HG03045 (cell line): ENCODE measurements around the gene ATP5F1A.
"Not testable (repeated sequence)": the region's sequence is repeated elsewhere in the genome, so short reads cannot be mapped to it uniquely, and the experiment has no call there.

Source experiments
- ATAC-seq: cut with Tn5 transposase; IDR thresholded peaks from one replicate; pipeline ENCODE4 v1.9.1; 2021; ENCODE audit warnings: mild to moderate bottlenecking, moderate library complexity; ENCODE audit not compliant: unreplicated experiment

The ATP5F1A gene

DNA sequence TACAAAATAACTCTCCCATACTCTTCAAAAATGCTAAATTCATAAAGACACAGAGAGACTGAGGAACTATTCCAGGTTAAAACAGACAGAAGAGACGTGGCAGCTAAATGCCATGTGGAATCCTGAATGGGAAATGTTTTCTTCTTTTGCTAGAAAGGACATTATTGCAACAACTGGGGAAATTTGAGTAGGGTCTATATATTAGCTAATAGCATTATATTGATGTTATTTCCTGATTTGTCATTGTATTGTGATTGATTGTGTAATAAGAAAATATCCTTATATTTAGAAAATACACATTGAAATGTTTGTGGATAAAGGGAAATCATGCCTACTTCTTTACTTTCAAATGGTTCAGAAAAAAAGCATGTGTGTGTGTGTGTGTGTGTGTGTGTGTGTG lies 49.5 kb downstream of the ATP5F1A start:
- no peak for ATAC-seq

DNA sequence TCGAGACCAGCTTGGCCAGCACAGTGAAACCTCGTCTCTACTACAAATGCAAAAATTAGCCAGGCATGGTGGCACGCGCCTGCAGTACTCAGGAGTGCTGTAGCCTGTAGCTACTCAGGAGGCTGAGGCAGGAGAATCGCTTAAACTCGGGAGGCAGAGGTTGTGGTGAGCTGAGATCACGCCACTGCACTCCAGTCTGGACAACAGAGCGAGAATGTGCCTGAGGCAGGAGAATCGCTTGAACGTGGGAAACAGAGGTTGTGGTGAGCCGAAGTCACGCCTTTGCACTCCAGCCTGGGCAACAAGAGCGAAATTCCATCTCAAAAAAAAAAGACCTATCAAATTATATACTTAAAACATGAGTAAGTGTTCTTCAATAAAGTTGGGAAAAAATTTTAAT lies 50.7 kb downstream of the ATP5F1A start:
- not testable (repeated sequence) for ATAC-seq

DNA sequence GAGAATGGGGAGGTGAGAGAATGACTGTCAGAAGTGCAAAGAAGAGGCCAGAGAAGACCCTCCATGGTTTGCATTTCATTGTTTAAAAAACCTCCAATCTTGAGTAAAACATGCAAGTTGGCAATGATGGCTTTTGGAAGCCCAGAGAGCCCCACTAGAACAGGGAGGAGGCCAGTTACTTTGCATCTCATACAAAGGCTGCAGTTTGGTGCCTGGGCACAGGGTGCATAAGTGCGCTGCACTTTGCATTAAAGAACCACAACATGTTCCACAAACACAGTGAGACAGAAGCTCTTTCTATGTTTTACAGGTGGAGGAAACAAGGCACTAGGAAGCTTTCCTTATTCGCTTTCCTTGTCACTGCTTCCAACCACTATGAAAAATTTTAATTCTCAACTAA lies 51.4 kb downstream of the ATP5F1A start:
- no peak for ATAC-seq

DNA sequence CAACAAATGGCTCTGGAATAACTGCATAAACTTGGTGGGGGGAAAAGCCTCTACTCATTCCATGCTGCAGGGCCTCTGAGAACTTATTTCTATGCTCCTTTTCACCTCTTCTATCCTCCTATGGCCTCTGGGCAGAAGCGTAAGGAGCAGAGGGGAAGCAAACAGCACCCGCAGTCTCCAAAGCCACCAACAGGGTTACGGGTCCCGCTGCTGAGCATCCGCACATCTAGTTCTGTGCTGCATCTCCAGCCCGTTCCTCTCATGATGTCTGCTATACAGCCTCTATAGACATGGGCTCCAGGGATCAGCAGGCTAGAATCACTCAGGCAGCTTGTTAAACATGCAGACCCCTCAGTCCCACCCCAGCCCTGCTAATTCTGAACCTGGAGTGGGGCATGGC lies 52.0 kb downstream of the ATP5F1A start:
- no peak for ATAC-seq

DNA sequence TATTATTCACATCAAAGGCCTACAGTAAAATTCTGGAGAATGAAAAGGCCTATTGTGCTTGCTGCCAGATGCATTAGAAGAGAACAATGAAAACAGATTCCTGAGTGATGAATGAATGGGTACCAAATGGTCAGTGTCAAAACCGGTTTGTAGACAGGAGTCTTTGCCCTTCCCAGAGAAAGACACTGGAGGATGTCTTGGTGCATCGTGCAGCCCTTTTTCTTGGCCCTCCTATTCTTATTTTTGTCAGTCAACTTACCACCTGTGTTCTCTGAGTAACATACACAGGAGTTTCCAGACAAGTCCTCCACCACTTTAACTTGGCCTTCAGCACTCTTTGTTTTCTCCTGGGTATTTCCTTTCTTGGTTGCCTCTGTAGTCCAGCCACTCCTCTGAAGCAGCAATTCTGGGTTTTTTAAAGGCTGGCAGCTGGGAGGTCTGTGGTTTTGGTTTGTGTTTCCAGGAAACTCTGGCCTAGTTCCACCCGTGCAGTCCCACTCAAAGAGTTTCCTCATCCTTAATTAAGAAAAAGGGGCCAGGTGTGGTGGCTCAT lies 55.4 kb downstream of the ATP5F1A start:
- no peak for ATAC-seq

DNA sequence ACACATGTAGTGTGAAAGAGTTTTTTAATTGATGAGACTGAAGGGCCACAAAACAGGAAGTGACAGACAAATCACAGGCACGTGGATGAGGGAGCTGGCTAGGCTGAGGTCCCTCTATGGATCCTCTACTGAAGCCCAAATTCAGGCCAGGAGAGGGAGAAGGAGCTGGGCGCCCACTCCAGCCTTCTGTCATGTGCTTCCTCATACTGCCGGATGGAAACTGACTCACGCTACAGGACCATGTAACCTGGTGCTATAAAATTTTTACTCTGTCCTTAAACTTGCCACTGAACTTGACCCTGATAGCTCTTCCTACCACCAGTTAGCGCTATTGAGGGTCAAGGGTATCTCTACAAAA lies 57.4 kb downstream of the ATP5F1A start:
- ATAC-seq = no peak

DNA sequence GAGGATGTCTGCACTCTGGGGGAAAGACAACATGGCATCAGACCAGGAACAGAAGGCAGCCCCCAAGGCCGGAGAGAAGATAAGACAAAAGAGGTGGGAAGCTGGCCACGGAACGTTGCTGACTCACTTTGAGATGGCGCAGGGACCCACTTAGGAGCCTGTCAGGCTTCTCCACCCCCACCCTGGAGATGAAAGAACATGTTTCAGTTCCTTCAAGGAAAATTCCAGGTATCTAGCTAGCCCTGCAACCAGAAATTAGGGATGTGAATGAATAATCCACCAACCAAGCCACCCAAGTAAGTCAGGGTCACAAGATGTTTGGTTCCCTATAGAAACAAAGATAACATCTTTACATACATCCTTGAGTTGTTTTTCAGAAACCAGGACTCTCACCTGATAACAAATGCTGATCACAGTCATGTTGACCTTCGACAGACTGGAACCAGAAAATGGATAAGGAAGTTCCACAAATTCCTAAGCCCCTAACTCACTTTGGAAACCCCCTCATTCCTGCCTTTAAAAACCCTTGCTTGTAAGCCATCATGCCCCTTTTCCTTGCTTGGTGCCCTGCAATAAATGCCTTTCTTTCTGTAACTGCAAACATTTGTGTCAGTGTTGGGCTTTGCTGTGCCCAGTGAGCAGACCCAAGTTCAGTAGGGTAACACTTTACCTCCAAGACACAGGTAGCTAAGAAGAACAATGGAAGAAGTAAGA lies 57.9 kb downstream of the ATP5F1A start:
- no peak for ATAC-seq

DNA sequence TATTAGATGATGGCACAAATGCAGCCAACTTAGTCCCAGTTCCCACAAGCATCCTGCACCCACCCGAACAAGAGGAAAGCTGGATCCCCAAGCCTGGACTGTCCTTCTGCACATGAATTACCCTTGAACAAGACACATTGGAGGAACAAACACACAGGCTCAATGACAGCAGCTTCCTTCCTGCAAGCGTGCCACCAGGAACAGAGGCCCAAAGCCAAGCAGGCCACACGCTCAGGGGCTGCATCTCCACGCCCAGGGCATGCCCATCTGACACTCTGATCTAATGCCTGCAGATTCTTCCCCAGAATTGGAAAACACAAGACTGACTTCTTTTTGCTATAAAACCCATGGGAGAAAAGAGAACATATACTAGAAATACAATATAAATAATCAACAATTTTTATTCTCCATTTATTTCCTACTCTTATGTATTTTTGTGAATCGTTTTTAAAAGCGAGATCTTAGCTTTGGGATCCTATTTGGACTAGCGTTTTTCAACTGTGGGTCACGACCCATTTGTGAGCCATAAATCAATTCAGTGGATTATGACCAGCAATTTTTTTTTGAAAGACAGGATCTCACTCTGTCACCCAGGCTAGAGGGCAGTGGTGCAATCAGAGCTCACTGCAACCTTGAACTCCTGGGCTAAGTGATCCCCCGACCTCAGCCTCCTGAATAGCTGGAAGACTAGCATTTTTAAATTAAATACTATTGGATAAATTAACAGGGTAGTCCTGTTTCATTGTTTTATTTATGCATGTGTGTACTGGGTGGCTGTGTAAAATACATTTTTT lies 60.4 kb downstream of the ATP5F1A start:
- ATAC-seq = no peak

DNA sequence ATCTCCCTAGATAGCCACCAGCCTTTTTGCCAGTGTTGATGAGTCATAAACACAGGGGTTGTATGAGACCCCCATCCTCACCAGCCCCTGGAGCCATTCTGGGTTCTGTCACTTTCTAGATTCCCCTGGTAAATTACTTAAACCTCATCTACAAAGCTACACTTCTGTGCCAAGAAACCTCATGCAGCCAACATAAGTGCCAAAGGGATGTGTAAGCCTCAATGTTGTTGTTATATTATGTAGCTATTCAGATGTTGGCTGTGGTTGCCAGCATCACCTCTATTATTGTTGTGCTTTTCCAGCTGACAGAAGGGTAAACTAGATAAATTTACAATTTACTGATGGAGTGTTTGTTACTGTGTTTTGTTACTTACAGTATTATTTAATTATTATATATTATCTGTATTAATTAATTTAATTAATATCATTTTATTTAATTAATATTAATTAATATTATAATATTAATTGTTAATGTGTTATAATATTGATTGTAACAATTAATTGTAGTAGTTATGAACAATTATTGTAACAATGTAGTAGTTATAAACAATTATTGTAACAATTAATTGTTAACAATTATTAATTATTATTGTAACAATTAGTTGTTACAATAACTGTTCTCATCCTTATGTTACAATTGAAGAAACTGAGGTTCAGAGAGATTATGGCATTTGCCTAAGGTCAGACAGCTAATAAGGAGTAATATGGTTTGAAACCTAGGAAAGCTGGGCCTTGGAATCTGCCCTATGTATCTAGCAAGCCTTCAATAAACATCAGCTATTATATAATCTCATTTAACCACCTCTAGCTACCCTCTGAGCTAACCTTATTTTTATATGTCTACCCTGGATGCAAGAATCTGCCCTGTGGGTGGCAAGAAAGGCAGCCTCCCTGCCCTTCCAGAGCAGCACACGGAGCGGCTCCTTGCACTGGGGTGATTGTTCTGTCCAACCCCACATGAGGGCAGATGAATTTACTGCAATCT lies 62.1 kb downstream of the ATP5F1A start:
- no peak for ATAC-seq

DNA sequence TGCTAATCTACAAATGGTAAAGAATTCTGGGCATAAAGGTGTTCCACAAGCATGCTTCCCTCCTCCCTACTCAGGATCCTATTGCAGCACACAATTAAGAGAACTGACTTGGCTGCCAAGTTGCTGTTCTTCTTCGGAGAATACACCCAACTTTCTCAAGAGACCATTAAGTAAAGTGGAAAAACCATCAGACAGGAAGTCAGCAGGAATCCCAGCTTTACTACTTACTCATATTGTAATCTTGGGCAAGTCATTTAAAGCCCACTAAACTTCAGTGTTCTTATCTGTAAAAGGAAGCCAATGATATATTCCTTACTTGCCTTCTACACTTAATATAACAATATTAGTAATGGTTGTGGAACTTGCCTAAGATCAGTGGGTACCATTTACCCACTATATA lies 63.9 kb downstream of the ATP5F1A start:
- ATAC-seq = no peak

DNA sequence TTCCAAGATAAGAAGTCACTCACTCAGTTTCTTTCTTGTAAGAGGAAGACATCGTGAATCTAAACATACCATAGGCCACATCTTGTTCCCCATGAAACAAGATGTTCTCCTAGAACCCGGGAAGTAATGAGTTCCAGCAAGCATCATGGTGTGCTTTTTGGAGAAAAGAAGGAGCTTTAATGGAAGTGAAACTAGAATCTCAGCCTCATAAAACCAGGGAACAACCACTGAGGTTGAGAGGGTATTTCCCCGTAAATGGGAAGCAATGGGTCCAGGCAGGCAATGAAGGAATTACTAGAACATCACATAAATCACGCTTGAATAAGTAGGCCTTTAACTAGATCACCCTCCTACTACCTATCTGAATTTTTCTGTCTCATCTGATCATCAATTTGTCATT lies 66.4 kb downstream of the ATP5F1A start:
- ATAC-seq = no peak
